OCI-LY1 (cell line): Measurements from ENCODE around the gene NASP.

ENCODE experiments used
- EZH2 ChIP-seq: fragments of 200-600 bp; sonication (generic), shearing (Covaris generic); IDR thresholded peaks from 2 replicates; pipeline ENCODE4 v1.8.0; 2017; ENCODE audit warnings: borderline replicate concordance, mixed run types, mild to moderate bottlenecking, antibody characterized with exemption, low read length, moderate library complexity, mixed read lengths
- TF ChIP-seq, protein P1 (sequence below): fragments of 200-600 bp; sonication (generic), shearing (Covaris generic); IDR thresholded peaks from 2 replicates; pipeline ENCODE4 v1.5.1; 2017; ENCODE audit warnings: mild to moderate bottlenecking, antibody characterized with exemption, low read length, moderate library complexity, mixed read lengths

DNA sequence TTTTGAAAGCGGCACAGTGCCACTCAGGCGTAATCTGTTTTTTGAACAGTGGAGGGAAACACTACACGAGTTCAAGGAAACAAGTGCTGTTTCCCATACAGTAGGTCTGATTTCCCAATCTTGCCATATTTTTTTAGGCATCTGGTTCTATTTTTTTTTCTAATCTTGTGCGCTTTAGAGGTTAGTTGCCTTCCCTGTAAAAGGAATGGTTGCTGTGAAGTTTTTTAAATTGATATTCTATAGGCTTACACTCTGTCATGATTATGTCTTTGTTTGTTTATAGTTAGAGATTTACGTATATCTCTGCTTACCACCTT lies 1.2 kb downstream of the NASP start:
- TF ChIP-seq, protein P1, sequence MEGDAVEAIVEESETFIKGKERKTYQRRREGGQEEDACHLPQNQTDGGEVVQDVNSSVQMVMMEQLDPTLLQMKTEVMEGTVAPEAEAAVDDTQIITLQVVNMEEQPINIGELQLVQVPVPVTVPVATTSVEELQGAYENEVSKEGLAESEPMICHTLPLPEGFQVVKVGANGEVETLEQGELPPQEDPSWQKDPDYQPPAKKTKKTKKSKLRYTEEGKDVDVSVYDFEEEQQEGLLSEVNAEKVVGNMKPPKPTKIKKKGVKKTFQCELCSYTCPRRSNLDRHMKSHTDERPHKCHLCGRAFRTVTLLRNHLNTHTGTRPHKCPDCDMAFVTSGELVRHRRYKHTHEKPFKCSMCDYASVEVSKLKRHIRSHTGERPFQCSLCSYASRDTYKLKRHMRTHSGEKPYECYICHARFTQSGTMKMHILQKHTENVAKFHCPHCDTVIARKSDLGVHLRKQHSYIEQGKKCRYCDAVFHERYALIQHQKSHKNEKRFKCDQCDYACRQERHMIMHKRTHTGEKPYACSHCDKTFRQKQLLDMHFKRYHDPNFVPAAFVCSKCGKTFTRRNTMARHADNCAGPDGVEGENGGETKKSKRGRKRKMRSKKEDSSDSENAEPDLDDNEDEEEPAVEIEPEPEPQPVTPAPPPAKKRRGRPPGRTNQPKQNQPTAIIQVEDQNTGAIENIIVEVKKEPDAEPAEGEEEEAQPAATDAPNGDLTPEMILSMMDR = no peak
- no peak for TF ChIP-seq EZH2
